Liver (tissue), 9 donors: ENCODE measurements around the gene PEX5L. TPM values are rescaled to one million over a fixed set of nuclear protein-coding genes. Genes with fewer than 3 reads are reported as not detected.

Experiments used
- DNase-seq: peaks from one replicate; pipeline ENCODE4 v3.0.0-alpha.2; 2017; ENCODE audit warnings: low spot score
- H3K27ac ChIP-seq, 2 donors: one replicate each; pipeline ENCODE4 v1.7.0; 2013; ENCODE audit warnings: inconsistent platforms in 2 of 2, low read length in 2 of 2, control low read depth in 1 of 2, low read depth in 1 of 2, mild to moderate bottlenecking in 1 of 2
- H3K27me3 ChIP-seq, 4 donors: one replicate each; pipeline versions ENCODE4 v1.6.1 to v1.7.0; 2013; ENCODE audit warnings: low read length in 3 of 4, inconsistent platforms in 1 of 4, mild to moderate bottlenecking in 1 of 4, moderate library complexity in 1 of 4; ENCODE audit not compliant: control insufficient read depth in 4 of 4, insufficient read depth in 4 of 4
- H3K36me3 ChIP-seq, 4 donors: one replicate each; pipeline versions ENCODE4 v1.6.1 to v1.7.0; 2013; ENCODE audit warnings: low read length in 3 of 4, mild to moderate bottlenecking in 3 of 4, low read depth in 1 of 4, moderate library complexity in 1 of 4; ENCODE audit not compliant: control insufficient read depth in 4 of 4, insufficient read depth in 3 of 4
- H3K4me1 ChIP-seq, 4 donors: one replicate each; pipeline versions ENCODE4 v1.6.1 to v1.7.0; 2013; ENCODE audit warnings: low read length in 3 of 4, mild to moderate bottlenecking in 3 of 4, moderate library complexity in 1 of 4; ENCODE audit not compliant: control insufficient read depth in 4 of 4, insufficient read depth in 4 of 4
- H3K4me3 ChIP-seq, 3 donors: one replicate each; pipeline versions ENCODE4 v1.6.1 to v1.7.0; 2013; ENCODE audit warnings: low read length in 3 of 3, control low read depth in 1 of 3, low read depth in 1 of 3, mild to moderate bottlenecking in 1 of 3
- H3K9ac ChIP-seq, 2 donors: one replicate each; pipeline ENCODE4 v1.7.0; 2013; ENCODE audit warnings: low read length in 2 of 2, mild to moderate bottlenecking in 2 of 2, moderate library complexity in 2 of 2, control low read depth in 1 of 2, low read depth in 1 of 2
- H3K9me3 ChIP-seq, 4 donors: one replicate each; pipeline versions ENCODE4 v1.6.1 to v1.7.0; 2013; ENCODE audit warnings: low read length in 3 of 4; ENCODE audit not compliant: control insufficient read depth in 4 of 4
- FOXA1 ChIP-seq: IDR thresholded peaks from 2 replicates; pipeline ENCODE4 v1.6.1; 2016; ENCODE audit warnings: antibody characterized with exemption
- FOXA2 ChIP-seq: IDR thresholded peaks from 2 replicates; pipeline ENCODE4 v1.6.1; 2016; ENCODE audit warnings: antibody characterized with exemption
- GABPA ChIP-seq, 2 donors: IDR thresholded peaks in 1 of 2; conservative IDR thresholded peaks in 1 of 2; 2 replicates each; pipeline ENCODE4 v1.6.1; 2016; ENCODE audit warnings: antibody characterized with exemption in 2 of 2, mild to moderate bottlenecking in 1 of 2, moderate library complexity in 1 of 2
- HNF4A ChIP-seq, 2 donors: conservative IDR thresholded peaks; 2 replicates each; pipeline ENCODE4 v1.6.1; 2016; ENCODE audit warnings: antibody characterized with exemption in 2 of 2, mild to moderate bottlenecking in 2 of 2
- HNF4G ChIP-seq: IDR thresholded peaks from 2 replicates; pipeline ENCODE4 v1.6.1; 2016; ENCODE audit warnings: antibody characterized with exemption
- JUND ChIP-seq, 2 donors: IDR thresholded peaks; 2 replicates each; pipeline ENCODE4 v1.6.1; 2016; ENCODE audit warnings: antibody characterized with exemption in 2 of 2
- RAD21 ChIP-seq, 2 donors: IDR thresholded peaks; 2 replicates each; pipeline ENCODE4 v1.6.1; 2016; ENCODE audit warnings: antibody characterized with exemption in 2 of 2, mild to moderate bottlenecking in 2 of 2
- REST ChIP-seq: IDR thresholded peaks from 2 replicates; pipeline ENCODE4 v1.6.1; 2016; ENCODE audit warnings: antibody characterized with exemption, mild to moderate bottlenecking
- RXRA ChIP-seq, 2 donors: IDR thresholded peaks; 2 replicates each; pipeline ENCODE4 v1.6.1; 2017 to 2018; ENCODE audit warnings: antibody characterized with exemption in 2 of 2, mild to moderate bottlenecking in 1 of 2
- SP1 ChIP-seq: IDR thresholded peaks from 2 replicates; pipeline ENCODE4 v1.6.1; 2018; ENCODE audit warnings: antibody characterized with exemption, mild to moderate bottlenecking
- TAF1 ChIP-seq: conservative IDR thresholded peaks from 2 replicates; pipeline ENCODE4 v1.6.1; 2016; ENCODE audit warnings: antibody characterized with exemption, mild to moderate bottlenecking
- YY1 ChIP-seq: IDR thresholded peaks from 2 replicates; pipeline ENCODE4 v1.6.1; 2016; ENCODE audit warnings: antibody characterized with exemption, mild to moderate bottlenecking
- WGBS: extraction: QIAGEN DNeasy Blood & Tissue Kit; methylation state at CpG from one replicate; pipeline ENCODE4 v1.1.7; 2013; 5-methylcytosine and 5-hydroxymethylcytosine counted together
- polyA plus RNA-seq, 2 donors: library from polyadenylated mRNA; stranded (reverse) in 1 of 2; unstranded in 1 of 2; fragments of 200-250 nt in 1 of 2; fragments of >200 nt in 1 of 2; fragmentation: Nextera tagmentation in 1 of 2; extraction: Ambion mirVana in 1 of 2; gene quantifications; one replicate each; pipeline versions ENCODE4 v1.2.1 to v1.2.3, GENCODE V29; 2013 to 2015
- total RNA-seq, 2 donors: library from RNA; depleted of rRNA; stranded (reverse); fragments of >200 nt; gene quantifications; one replicate each; pipeline ENCODE4 v1.2.3, GENCODE V29; 2014
- TF ChIP-seq, protein P1 (sequence below): fragments of 150-350 bp; IDR thresholded peaks from 2 replicates; pipeline ENCODE4 v1.5.1; 2017; ENCODE audit warnings: improper control_type of control experiment, low read depth, low read length; ENCODE audit not compliant: missing input control
- TF ChIP-seq, protein P2 (sequence below): IDR thresholded peaks from 2 replicates; pipeline ENCODE4 v1.6.1; 2016; ENCODE audit warnings: antibody characterized with exemption
- TF ChIP-seq, protein P3 (sequence below): IDR thresholded peaks from 2 replicates; pipeline ENCODE4 v1.6.1; 2016; ENCODE audit warnings: antibody characterized with exemption
- donor health status: healthy.
- donor health status: healthy.
- donor health status: healthy.
- donor health status: healthy.
- donor health status: healthy.

PEX5L gene
- total and polyA plus RNA-seq, 4 donors = 0.03 TPM; not detected in 3

- Histone ChIP-seq H3K36me3 (no peaks in the 10 kb centered on the region), H3K9me3 (no peaks in the 10 kb centered on the region), H3K4me3 (no peak overlapping the region), H3K27ac (no peak overlapping the region), H3K4me1 (no peaks in the 10 kb centered on the region), H3K9ac (no peak overlapping the region), H3K27me3 (peaks cover 0 to 3% (median 0%) of the 10 kb centered on the region in 4 donors)
- DNase-seq = peak; percentile 40
- TF ChIP-seq, protein P1, sequence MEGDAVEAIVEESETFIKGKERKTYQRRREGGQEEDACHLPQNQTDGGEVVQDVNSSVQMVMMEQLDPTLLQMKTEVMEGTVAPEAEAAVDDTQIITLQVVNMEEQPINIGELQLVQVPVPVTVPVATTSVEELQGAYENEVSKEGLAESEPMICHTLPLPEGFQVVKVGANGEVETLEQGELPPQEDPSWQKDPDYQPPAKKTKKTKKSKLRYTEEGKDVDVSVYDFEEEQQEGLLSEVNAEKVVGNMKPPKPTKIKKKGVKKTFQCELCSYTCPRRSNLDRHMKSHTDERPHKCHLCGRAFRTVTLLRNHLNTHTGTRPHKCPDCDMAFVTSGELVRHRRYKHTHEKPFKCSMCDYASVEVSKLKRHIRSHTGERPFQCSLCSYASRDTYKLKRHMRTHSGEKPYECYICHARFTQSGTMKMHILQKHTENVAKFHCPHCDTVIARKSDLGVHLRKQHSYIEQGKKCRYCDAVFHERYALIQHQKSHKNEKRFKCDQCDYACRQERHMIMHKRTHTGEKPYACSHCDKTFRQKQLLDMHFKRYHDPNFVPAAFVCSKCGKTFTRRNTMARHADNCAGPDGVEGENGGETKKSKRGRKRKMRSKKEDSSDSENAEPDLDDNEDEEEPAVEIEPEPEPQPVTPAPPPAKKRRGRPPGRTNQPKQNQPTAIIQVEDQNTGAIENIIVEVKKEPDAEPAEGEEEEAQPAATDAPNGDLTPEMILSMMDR = peak; percentile 62
- TF ChIP-seq RAD21 (IDR thresholded peaks at IDR 0.05) (peak; percentile 70 to 73), HNF4A (conservative IDR thresholded peaks at IDR 0.05) (no peak), FOXA1 (no peak), JUND (IDR thresholded peaks at IDR 0.05) (no peak), SP1 (no peak), REST (no peak), YY1 (no peak), GABPA (IDR thresholded peaks at IDR 0.05 in 1 of 2, conservative IDR thresholded peaks at IDR 0.05 in 1 of 2) (no peak)
- TF ChIP-seq, protein P2, sequence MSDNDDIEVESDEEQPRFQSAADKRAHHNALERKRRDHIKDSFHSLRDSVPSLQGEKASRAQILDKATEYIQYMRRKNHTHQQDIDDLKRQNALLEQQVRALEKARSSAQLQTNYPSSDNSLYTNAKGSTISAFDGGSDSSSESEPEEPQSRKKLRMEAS = no peak
- TF ChIP-seq, protein P3, sequence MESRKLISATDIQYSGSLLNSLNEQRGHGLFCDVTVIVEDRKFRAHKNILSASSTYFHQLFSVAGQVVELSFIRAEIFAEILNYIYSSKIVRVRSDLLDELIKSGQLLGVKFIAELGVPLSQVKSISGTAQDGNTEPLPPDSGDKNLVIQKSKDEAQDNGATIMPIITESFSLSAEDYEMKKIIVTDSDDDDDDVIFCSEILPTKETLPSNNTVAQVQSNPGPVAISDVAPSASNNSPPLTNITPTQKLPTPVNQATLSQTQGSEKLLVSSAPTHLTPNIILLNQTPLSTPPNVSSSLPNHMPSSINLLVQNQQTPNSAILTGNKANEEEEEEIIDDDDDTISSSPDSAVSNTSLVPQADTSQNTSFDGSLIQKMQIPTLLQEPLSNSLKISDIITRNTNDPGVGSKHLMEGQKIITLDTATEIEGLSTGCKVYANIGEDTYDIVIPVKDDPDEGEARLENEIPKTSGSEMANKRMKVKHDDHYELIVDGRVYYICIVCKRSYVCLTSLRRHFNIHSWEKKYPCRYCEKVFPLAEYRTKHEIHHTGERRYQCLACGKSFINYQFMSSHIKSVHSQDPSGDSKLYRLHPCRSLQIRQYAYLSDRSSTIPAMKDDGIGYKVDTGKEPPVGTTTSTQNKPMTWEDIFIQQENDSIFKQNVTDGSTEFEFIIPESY = no peak
- 10% methylated on average over 1 of the region's 1 CpG for WGBS
Observed at GRCh38 chr3:179929091-179929529, 107.6 kb downstream of the PEX5L start.

DNA sequence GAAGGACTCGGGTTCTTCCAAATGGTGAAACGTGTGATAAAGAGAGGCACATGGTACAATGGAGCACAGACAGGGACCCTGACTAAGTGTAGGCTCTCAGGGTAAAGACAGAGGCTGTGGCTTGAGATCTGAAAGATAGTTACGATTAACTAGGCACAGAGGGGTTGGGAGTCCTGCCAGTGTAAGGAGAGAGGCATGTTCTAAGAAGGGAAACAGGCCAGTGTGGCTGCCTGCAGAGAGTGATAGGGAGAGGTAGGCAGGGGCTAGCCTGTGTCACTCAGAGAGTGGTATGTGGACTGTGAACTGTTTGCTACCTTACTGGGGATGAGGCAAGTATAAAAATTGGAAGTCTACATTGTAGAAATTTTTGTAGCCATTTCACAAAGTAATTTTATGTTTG is 109.5 kb downstream of the PEX5L start:
- Histone ChIP-seq H3K9me3 (no peaks in the 10 kb centered on the region), H3K27ac (no peak overlapping the region), H3K4me1 (no peaks in the 10 kb centered on the region), H3K9ac (no peak overlapping the region), H3K36me3 (no peaks in the 10 kb centered on the region), H3K27me3 (peaks cover 0 to 3% (median 1%) of the 10 kb centered on the region in 4 donors), H3K4me3 (no peak overlapping the region)
- DNase-seq = no peak
- TF ChIP-seq SP1 (no peak), YY1 (no peak), FOXA2 (no peak), GABPA (IDR thresholded peaks at IDR 0.05 in 1 of 2, conservative IDR thresholded peaks at IDR 0.05 in 1 of 2) (no peak), HNF4G (no peak), HNF4A (conservative IDR thresholded peaks at IDR 0.05) (no peak), RXRA (IDR thresholded peaks at IDR 0.05) (no peak), JUND (IDR thresholded peaks at IDR 0.05) (no peak), REST (no peak), TAF1 (no peak)
- WGBS = 63% methylated on average over 3 of the region's 3 CpGs
